Muscle layer of duodenum (tissue), 2 donors: ENCODE results near the gene LY6G5B.

Experiments
- H3K27ac ChIP-seq: one replicate; pipeline ENCODE4 v1.7.0; 2013; ENCODE audit warnings: mild to moderate bottlenecking, low read length
- H3K27me3 ChIP-seq: one replicate; pipeline ENCODE4 v1.7.0; 2013; ENCODE audit warnings: low read depth, mild to moderate bottlenecking, control low read depth, low read length
- H3K36me3 ChIP-seq, 2 donors: one replicate each; pipeline ENCODE4 v1.7.0; 2013; ENCODE audit warnings: low read length in 2 of 2, control low read depth in 1 of 2, mild to moderate bottlenecking in 1 of 2; ENCODE audit not compliant: insufficient read depth in 2 of 2, control insufficient read depth in 1 of 2
- H3K4me1 ChIP-seq, 2 donors: one replicate each; pipeline ENCODE4 v1.7.0; 2013; ENCODE audit warnings: low read length in 2 of 2, mild to moderate bottlenecking in 2 of 2, control low read depth in 1 of 2, moderate library complexity in 1 of 2; ENCODE audit not compliant: insufficient read depth in 2 of 2, control insufficient read depth in 1 of 2
- H3K4me3 ChIP-seq, 2 donors: one replicate each; pipeline ENCODE4 v1.7.0; 2013; ENCODE audit warnings: low read length in 2 of 2, low read depth in 1 of 2, mild to moderate bottlenecking in 1 of 2
- H3K9me3 ChIP-seq, 2 donors: one replicate each; pipeline ENCODE4 v1.7.0; 2013; ENCODE audit warnings: low read length in 2 of 2, control low read depth in 1 of 2, mild to moderate bottlenecking in 1 of 2; ENCODE audit not compliant: control insufficient read depth in 1 of 2
- donor health status: healthy.

The LY6G5B gene

DNA sequence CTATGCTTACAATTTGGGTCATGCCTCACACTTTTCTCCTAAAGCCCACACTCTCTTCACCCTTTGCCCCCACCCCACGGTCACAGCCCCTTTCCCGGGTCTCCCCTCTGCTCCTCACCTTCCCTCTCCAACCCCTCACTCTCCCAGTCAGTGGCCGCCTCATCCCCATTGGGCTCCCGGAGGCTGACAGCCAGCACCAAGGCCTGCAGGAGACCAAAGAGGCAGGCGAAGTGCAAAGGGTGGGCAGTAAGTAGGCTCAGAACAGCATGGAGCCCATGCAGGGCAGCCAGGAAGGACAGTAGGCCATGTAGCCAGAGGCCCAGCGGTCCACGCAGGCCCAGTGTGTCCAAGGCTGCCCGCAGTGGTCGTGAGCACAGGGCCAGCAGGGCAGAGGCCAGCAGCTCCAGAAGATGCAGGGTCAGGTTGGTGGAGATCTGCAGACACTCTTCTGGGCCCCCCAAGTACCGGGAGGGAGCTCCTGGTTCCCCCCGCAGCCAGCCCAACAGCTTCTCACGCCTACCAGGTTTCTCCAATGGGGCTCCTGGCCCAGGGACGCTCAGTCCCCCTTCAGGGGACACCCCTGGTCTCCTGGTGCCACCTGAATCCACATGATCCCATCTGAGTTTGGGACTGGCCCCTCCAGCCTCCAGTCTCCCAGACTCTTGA, 10.7 kb upstream of the LY6G5B start:
- Histone ChIP-seq H3K27me3 (no peaks in the 10 kb centered on the region), H3K36me3 (peaks cover 16 to 34% of the 10 kb centered on the region in 2 donors), H3K9me3 (no peaks in the 10 kb centered on the region), H3K4me3 (peak overlapping the region; percentile 83 to 99), H3K27ac (peak overlapping the region; percentile 98), H3K4me1 (peaks cover 25 to 53% of the 10 kb centered on the region in 2 donors)

GRCh38 chr6:31659649-31660380, 10.0 kb upstream of the LY6G5B start:
- peaks cover 16 to 34% of the 10 kb centered on the region in 2 donors for H3K36me3 ChIP-seq

DNA sequence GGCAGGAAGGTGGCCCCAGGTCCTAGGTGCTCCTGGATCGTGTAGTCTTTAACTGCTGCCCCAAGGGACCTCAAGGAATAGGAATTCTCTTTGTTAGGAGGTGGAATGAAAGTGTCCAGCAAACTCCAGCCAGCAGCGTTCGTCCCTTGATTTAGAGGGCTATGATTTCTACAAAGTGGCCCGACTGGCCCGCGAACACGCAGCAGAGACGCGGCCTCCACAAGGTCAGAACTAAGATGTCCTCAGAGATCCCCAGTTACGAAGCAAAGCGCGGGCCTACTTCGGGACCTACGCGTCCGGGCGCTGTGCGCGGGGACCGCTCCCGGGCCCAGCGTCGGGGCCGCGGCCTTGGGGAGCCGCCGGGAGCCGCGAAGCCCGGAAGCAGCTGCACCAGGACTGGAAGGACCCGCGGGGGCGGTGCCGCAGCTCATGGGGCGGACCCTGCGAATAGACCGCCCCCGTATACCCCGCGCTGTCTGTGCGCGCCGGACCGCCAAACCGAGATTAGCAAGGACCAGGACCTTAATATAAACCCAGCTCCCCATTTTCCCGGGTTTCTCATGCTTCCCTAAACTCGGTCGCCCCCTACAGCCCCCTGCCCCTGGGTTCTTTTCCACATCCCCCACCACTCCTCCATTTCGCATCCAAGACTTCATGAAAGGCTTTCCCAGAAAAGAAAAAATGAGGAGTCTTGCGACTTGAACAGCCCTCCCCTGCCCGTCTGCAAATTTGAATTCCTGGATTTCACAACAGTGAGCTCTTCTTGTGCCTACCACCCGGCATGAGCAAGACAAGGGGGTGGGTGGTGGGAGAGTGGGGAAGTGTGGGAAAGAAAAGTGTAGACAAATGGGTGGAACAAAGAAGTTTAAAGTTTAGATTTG, 9.2 kb upstream of the LY6G5B start, which contains the start of gene C6orf47:
TSS of gene C6orf47 (minus strand) at position 398 of the 881 bp plus-strand sequence. CDS start 831 bp downstream, outside the sequence.
- Histone ChIP-seq H3K9me3 (no peaks in the 10 kb centered on the region), H3K27me3 (no peaks in the 10 kb centered on the region), H3K27ac (peak within 1 kb of the TSS; percentile 98), H3K4me1 (peaks cover 28 to 55% of the 10 kb centered on the region in 2 donors), H3K4me3 (peak within 1 kb of the TSS; percentile 83 to 99), H3K36me3 (peaks cover 16 to 35% of the 10 kb centered on the region in 2 donors)

More at GRCh38 chr6:31659649-31660380, 10.0 kb upstream of the LY6G5B start:
- no peaks in the 10 kb centered on the region for H3K9me3 ChIP-seq
- H3K27me3 ChIP-seq, result no peaks in the 10 kb centered on the region
- H3K4me3 ChIP-seq, result peak overlapping the region; percentile 83 to 99
- H3K27ac ChIP-seq, result peak overlapping the region; percentile 98
- H3K4me1 ChIP-seq, result peaks cover 28 to 55% of the 10 kb centered on the region in 2 donors

DNA sequence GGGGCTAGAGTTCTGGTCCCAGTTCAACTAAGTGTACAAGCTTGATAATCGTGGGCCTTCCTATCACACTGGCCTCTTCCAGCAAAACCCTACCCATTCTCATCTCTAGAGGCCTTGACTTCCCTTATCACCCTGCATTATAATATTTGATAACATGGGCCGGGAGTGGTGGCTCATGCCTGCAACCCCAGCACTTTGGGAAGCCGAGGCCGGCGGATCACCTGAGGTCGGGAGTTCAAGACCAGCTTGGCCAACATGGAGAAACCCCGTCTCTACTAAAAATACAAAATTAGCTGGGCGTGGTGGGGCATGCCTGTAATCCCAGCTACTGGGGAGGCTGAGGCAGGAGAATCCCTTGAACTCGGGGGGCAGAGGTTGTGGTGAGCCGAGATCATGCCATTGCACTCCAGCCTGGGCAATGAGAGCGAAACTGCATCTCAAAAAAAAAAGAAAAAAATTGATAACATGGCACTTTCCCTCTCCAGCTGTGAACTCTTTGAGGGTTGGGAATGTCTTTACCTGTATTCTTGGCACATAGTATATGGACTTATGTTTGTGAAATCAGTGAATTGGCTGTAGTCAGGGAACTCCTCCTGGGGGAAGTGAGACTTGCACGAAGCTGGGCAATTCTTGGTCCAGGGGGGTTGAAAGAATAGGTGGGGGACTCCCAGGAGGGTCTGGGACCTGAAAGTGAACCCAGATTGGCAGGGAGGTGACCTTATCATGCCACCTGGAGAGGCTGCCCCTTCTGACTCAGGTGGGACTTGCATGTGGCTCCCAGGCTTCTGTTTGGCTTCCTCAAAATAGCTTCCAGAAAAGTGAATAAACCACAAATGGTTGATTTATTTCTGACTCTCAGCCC, 8.3 kb upstream of the LY6G5B start:
- H3K36me3 ChIP-seq, result peaks cover 16 to 27% of the 10 kb centered on the region in 2 donors
- H3K9me3 ChIP-seq, result no peaks in the 10 kb centered on the region
- H3K27ac ChIP-seq, result peak overlapping the region; percentile 98
- peaks cover 28 to 57% of the 10 kb centered on the region in 2 donors for H3K4me1 ChIP-seq
- H3K27me3 ChIP-seq, result no peaks in the 10 kb centered on the region
- H3K4me3 ChIP-seq, result peak overlapping the region; percentile 83 to 99

- peak overlapping the region; percentile 4 for H3K27ac ChIP-seq
- peaks cover 14 to 29% of the 10 kb centered on the region in 2 donors for H3K36me3 ChIP-seq
- no peaks in the 10 kb centered on the region for H3K9me3 ChIP-seq
- H3K4me1 ChIP-seq, result peaks cover 28 to 64% of the 10 kb centered on the region in 2 donors
- no peak overlapping the region for H3K4me3 ChIP-seq
- no peaks in the 10 kb centered on the region for H3K27me3 ChIP-seq
Measured at GRCh38 chr6:31662124-31662723, 7.6 kb upstream of the LY6G5B start.

DNA sequence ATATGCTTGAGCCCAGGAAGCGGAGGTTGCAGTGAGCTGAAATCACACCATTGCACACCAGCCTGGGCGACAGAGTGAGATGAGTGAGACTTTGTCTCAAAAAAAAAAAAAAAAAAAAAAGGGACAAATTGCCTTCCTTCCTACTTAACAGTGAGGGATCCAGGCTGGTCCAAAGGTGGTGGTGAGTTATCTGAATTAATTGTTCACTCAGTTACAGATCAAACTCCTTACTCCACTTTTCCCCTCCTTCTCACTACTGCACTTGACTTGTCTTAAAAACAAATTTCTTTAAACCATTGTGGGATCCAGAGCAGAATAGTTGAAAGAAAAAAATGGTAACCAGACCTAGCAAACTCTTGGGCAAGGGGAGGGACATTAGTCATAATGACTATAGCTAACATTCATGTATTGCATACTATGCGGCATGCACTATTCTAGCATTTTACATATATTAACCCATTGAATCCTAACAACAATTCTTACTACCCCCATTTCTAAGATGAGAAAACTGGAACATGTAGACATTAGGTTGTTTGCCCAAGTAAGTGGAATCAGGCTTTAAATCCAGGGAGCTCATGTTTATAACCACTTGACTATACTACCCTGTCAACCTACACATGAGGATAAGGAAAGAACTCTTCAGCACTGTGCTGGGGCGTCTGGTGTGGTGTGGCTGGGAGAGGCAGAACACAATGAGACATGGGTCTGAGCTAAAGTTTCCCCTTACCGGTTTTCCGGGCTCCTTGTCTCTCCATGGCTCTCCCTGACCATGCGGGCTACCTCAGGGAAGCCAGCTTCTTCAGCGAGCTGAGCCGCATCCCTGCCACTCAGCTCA, 6.4 kb upstream of the LY6G5B start:
- H3K4me3 ChIP-seq, result peak overlapping the region; percentile 83 to 94
- H3K27ac ChIP-seq, result peak overlapping the region; percentile 98
- peaks cover 17 to 33% of the 10 kb centered on the region in 2 donors for H3K36me3 ChIP-seq
- H3K4me1 ChIP-seq, result peaks cover 19 to 61% of the 10 kb centered on the region in 2 donors
- H3K9me3 ChIP-seq, result no peaks in the 10 kb centered on the region
- no peaks in the 10 kb centered on the region for H3K27me3 ChIP-seq

GRCh38 chr6:31663961-31664789, 5.6 kb upstream of the LY6G5B start:
- Histone ChIP-seq H3K4me3 (peak overlapping the region; percentile 83 to 94), H3K27ac (peak overlapping the region; percentile 98), H3K4me1 (peaks cover 12 to 53% of the 10 kb centered on the region in 2 donors), H3K27me3 (no peaks in the 10 kb centered on the region), H3K9me3 (no peaks in the 10 kb centered on the region), H3K36me3 (peaks cover 25 to 41% of the 10 kb centered on the region in 2 donors)

DNA sequence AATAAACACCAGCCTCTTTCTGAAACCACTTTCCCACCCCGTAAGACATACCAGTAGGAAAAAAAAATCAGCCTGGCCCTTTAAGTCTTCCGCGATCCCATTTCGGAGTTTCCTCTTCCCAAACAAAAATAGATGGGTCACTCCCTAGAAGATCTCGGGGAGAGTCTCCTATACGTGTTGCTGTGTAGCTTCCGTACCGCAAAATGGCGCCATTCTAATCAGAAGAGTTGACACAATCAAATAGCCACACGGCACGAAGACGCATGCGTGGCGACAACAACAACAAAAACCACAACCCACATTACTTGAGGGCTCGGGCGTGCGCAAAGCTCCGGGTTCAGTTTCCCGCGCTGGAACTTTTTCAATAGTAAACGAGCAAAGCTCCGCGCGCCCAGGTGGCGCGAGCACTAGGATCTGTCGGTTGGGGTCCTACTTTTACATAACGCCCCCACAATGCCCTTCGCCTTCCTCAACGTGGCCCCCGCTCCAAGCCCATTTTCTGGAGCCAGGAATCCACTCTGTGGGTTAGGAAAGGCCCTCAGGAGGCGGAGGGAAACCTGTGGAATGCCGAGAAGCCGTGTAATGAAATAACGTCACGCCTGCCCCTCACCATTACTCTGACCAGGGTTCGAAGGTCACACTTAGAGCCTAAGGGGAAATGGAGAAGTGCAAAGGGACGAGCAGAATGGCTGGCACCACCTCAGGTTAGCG, 4.8 kb upstream of the LY6G5B start, which contains the start of gene GPANK1:
TSS of gene GPANK1 (minus strand) at position 208 of the 711 bp plus-strand sequence. CDS start 519 bp downstream, outside the sequence.
- Histone ChIP-seq H3K27ac (peak within 1 kb of the TSS; percentile 98), H3K27me3 (no peaks in the 10 kb centered on the region), H3K36me3 (peaks cover 32 to 49% of the 10 kb centered on the region in 2 donors), H3K4me1 (peaks cover 6 to 45% of the 10 kb centered on the region in 2 donors), H3K9me3 (no peaks in the 10 kb centered on the region), H3K4me3 (peak within 1 kb of the TSS; percentile 83 to 94)
